HG03060 (cell line): ENCODE results near the gene HBB.
"Not testable (repeated sequence)": the region's sequence is repeated elsewhere in the genome, so short reads cannot be mapped to it uniquely, and the experiment has no call there.

Experiments used
- ATAC-seq: cut with Tn5 transposase; IDR thresholded peaks from one replicate; pipeline ENCODE4 v1.9.1; 2021; ENCODE audit warnings: low read depth, moderate number of reproducible peaks; ENCODE audit not compliant: unreplicated experiment

The HBB gene

GRCh38 chr11:5226732-5227310 is at the start of gene HBB:
TSS of gene HBB (minus strand) at chr11:5227071. CDS start at chr11:5227021, 50 bp downstream.
- ATAC-seq, result no peak

GRCh38 chr11:5275369-5276110 is 48.7 kb upstream of the HBB start:
- ATAC-seq, result no peak

GRCh38 chr11:5274395-5274794 is 47.5 kb upstream of the HBB start:
- ATAC-seq, result no peak

GRCh38 chr11:5272395-5273017 is 45.6 kb upstream of the HBB start:
- ATAC-seq, result no peak

- ATAC-seq, result no peak
Measured at GRCh38 chr11:5269715-5270147, 42.9 kb upstream of the HBB start, which contains the start of gene HBE1. TSS of gene HBE1 (minus strand) at chr11:5269945. CDS start at chr11:5269890, 55 bp downstream.

- ATAC-seq, result no peak
Measured at GRCh38 chr11:5267033-5267563, 40.2 kb upstream of the HBB start.

GRCh38 chr11:5266609-5267008 is 39.7 kb upstream of the HBB start:
- no peak for ATAC-seq

- ATAC-seq, result no peak
Measured at GRCh38 chr11:5265832-5266231, 39.0 kb upstream of the HBB start.

GRCh38 chr11:5258543-5259262 is 31.8 kb upstream of the HBB start:
- no peak for ATAC-seq

- ATAC-seq, result no peak
Measured at GRCh38 chr11:5257296-5257695, 30.4 kb upstream of the HBB start.

GRCh38 chr11:5254646-5255413 is 28.0 kb upstream of the HBB start, which contains the start of gene HBG2:
TSS of gene HBG2 (minus strand) at chr11:5254781. CDS start at chr11:5254728, 53 bp downstream.
- ATAC-seq, result not testable (repeated sequence)

- not testable (repeated sequence) for ATAC-seq
Measured at GRCh38 chr11:5254023-5254422, 27.2 kb upstream of the HBB start.

GRCh38 chr11:5253440-5253839 is 26.6 kb upstream of the HBB start:
- not testable (repeated sequence) for ATAC-seq

- no peak for ATAC-seq
Measured at GRCh38 chr11:5252919-5253265, 26.0 kb upstream of the HBB start.

GRCh38 chr11:5252192-5252918 is 25.5 kb upstream of the HBB start:
- ATAC-seq, result no peak

- ATAC-seq, result no peak
Measured at GRCh38 chr11:5251746-5252145, 24.9 kb upstream of the HBB start.

- ATAC-seq, result no peak
Measured at GRCh38 chr11:5250543-5251204, 23.8 kb upstream of the HBB start.

GRCh38 chr11:5249807-5250396 is 23.0 kb upstream of the HBB start, which contains the start of gene HBG1:
TSS of gene HBG1 (minus strand) at chr11:5249857. CDS start at chr11:5249804, 53 bp downstream.
- not testable (repeated sequence) for ATAC-seq
